ENCODE results near the gene TMA7B. TPM values are rescaled to one million over a fixed set of nuclear protein-coding genes. Genes with fewer than 3 reads are reported as not detected.
A peak's percentile ranks its signal among the peaks of the same experiment; 100 is the strongest.

The TMA7B gene
- total and polyA plus RNA-seq, 10 of the 15 experiments (the other 5 are each of a cell fraction or from before 2014, with no cell fraction given), result 0.33 to 2.9 (median 1.8) TPM

- Histone ChIP-seq H3K36me3 (ENCODE audit: control insufficient read depth in 2 of 2, insufficient read depth in 2 of 2, low read length in 1 of 2) (peaks cover 38 to 45% of the 10 kb centered on the region in 2 experiments), H3K27me3 (replicated peaks in 1 of 2; ENCODE audit: control insufficient read depth in 2 of 2, insufficient read depth in 2 of 2, low read length in 1 of 2) (no peaks in the 10 kb centered on the region), H3K79me2 (ENCODE audit: control insufficient read depth, insufficient read depth, low read length) (no peaks in the 10 kb centered on the region), H3K27ac (ENCODE audit: control insufficient read depth, insufficient read depth) (no peak overlapping the region), H3K4me1 (ENCODE audit: control insufficient read depth, insufficient read depth, low read length) (peaks cover 3% of the 10 kb centered on the region), H3K4me3 (no peak overlapping the region), H4K20me1 (ENCODE audit: control insufficient read depth, insufficient read depth) (no peaks in the 10 kb centered on the region), H2AFZ (ENCODE audit: control insufficient read depth, low read depth, low read length) (no peak overlapping the region), H3K9me3 (replicated peaks; ENCODE audit: control insufficient read depth, insufficient read depth, low read length) (peaks cover 3% of the 10 kb centered on the region; the same call in 2 of the 3 replicates), H3K4me2 (ENCODE audit: control insufficient read depth, insufficient read depth) (no peak overlapping the region), H3K9ac (ENCODE audit: control insufficient read depth, insufficient read depth, low read length) (no peak overlapping the region)
- ChIA-PET SMC1A (ENCODE audit: uncharacterized antibody, unreplicated experiment) (no interaction called here), RAD21 (ENCODE audit: unreplicated experiment) (no interaction called here), CTCF (no interaction called here), POLR2A (no interaction called here)
- BruUV-seq (replicated peaks), result no TSS peak
- intact Hi-C loops (cut with micrococcal nuclease; ENCODE audit: unreplicated experiment), result no loop called here
- no peak for FAIRE-seq
- no peak for DNase-seq (ENCODE audit: low read depth, low spot score)
- peak; percentile 7; the same call in 1 of the 2 replicates for TF ChIP-seq POLR2A (IDR thresholded peaks at IDR 0.05; ENCODE audit: low read depth, low read length)
- TF ChIP-seq, protein P1, sequence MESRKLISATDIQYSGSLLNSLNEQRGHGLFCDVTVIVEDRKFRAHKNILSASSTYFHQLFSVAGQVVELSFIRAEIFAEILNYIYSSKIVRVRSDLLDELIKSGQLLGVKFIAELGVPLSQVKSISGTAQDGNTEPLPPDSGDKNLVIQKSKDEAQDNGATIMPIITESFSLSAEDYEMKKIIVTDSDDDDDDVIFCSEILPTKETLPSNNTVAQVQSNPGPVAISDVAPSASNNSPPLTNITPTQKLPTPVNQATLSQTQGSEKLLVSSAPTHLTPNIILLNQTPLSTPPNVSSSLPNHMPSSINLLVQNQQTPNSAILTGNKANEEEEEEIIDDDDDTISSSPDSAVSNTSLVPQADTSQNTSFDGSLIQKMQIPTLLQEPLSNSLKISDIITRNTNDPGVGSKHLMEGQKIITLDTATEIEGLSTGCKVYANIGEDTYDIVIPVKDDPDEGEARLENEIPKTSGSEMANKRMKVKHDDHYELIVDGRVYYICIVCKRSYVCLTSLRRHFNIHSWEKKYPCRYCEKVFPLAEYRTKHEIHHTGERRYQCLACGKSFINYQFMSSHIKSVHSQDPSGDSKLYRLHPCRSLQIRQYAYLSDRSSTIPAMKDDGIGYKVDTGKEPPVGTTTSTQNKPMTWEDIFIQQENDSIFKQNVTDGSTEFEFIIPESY (IDR thresholded peaks at IDR 0.05), result no peak
- ATAC-seq, result no peak
- in situ Hi-C loops (cut with MboI), result no loop called here
- WGBS (ENCODE audit: insufficient coverage, insufficient replicate concordance, low lambda C conversion rate, missing lambda C conversion rate), result 89% methylated on average over 19 of the region's 20 CpGs
Observed at GRCh38 chr22:39967996-39968972, 8.1 kb downstream of the TMA7B start.

DNA sequence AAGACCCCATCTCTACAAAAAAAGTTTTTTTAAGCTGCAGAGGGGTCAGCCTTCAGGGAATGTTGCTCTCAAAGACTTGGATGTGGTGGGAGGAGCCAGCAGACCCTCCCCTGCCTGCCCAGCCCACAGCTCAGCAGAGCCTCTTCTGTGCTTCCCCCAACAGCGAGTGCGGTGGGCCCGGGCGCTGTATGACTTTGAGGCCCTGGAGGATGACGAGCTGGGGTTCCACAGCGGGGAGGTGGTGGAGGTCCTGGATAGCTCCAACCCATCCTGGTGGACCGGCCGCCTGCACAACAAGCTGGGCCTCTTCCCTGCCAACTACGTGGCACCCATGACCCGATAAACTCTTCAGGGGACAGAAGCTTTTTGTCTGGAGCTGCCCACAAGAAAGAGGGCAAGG, 10.5 kb downstream of the TMA7B start:
- Histone ChIP-seq H3K9me3 (replicated peaks; ENCODE audit: control insufficient read depth, insufficient read depth, low read length) (no peaks in the 10 kb centered on the region), H3K4me2 (ENCODE audit: control insufficient read depth, insufficient read depth) (no peak overlapping the region), H3K27ac (ENCODE audit: control insufficient read depth, insufficient read depth) (no peak overlapping the region), H3K27me3 (replicated peaks in 1 of 2; ENCODE audit: control insufficient read depth in 2 of 2, insufficient read depth in 2 of 2, low read length in 1 of 2) (no peaks in the 10 kb centered on the region), H3K9ac (ENCODE audit: control insufficient read depth, insufficient read depth, low read length) (no peak overlapping the region), H3K4me3 (no peak overlapping the region), H3K36me3 (ENCODE audit: control insufficient read depth in 2 of 2, insufficient read depth in 2 of 2, low read length in 1 of 2) (peaks cover 33 to 36% of the 10 kb centered on the region in 2 experiments), H3K4me1 (ENCODE audit: control insufficient read depth, insufficient read depth, low read length) (no peaks in the 10 kb centered on the region), H4K20me1 (ENCODE audit: control insufficient read depth, insufficient read depth) (no peaks in the 10 kb centered on the region), H3K79me2 (ENCODE audit: control insufficient read depth, insufficient read depth, low read length) (no peaks in the 10 kb centered on the region), H2AFZ (ENCODE audit: control insufficient read depth, low read depth, low read length) (no peak overlapping the region)
- 93% methylated on average over 7 of the region's 10 CpGs for WGBS (ENCODE audit: insufficient coverage, insufficient replicate concordance, low lambda C conversion rate, missing lambda C conversion rate)
- DNase-seq (ENCODE audit: low read depth, low spot score) (no peak), ATAC-seq (no peak), FAIRE-seq (no peak)
- POLR2A ChIA-PET, result no interaction called here
- RAD21 ChIA-PET (ENCODE audit: unreplicated experiment), result no interaction called here
- in situ Hi-C loops (cut with MboI) (no loop called here), intact Hi-C loops (cut with micrococcal nuclease; ENCODE audit: unreplicated experiment) (no loop called here)
- SMC1A ChIA-PET (ENCODE audit: uncharacterized antibody, unreplicated experiment), result interaction anchor here (1.7 kb wide), 1 partner anchor 50 kb away, joined by 3 read pairs; no protein-coding TSS in a partner anchor
- CTCF ChIA-PET, result interaction anchor here (0.6 kb wide), 1 partner anchor 377 kb away, joined by 4 read pairs; no protein-coding TSS in a partner anchor
- BruUV-seq (replicated peaks), result no TSS peak
- TF ChIP-seq IRF4 (IDR thresholded peaks at IDR 0.05; ENCODE audit: low read depth, low read length) (no peak), SMARCA5 (IDR thresholded peaks at IDR 0.05) (no peak), MEF2B (IDR thresholded peaks at IDR 0.05; ENCODE audit: partially characterized antibody, poor library complexity, severe bottlenecking) (no peak), ZNF622 (IDR thresholded peaks at IDR 0.05) (no peak), SUPT20H (IDR thresholded peaks at IDR 0.05; ENCODE audit: borderline replicate concordance, control insufficient read depth, low read depth, low read length) (no peak)
- TF ChIP-seq, protein P2, sequence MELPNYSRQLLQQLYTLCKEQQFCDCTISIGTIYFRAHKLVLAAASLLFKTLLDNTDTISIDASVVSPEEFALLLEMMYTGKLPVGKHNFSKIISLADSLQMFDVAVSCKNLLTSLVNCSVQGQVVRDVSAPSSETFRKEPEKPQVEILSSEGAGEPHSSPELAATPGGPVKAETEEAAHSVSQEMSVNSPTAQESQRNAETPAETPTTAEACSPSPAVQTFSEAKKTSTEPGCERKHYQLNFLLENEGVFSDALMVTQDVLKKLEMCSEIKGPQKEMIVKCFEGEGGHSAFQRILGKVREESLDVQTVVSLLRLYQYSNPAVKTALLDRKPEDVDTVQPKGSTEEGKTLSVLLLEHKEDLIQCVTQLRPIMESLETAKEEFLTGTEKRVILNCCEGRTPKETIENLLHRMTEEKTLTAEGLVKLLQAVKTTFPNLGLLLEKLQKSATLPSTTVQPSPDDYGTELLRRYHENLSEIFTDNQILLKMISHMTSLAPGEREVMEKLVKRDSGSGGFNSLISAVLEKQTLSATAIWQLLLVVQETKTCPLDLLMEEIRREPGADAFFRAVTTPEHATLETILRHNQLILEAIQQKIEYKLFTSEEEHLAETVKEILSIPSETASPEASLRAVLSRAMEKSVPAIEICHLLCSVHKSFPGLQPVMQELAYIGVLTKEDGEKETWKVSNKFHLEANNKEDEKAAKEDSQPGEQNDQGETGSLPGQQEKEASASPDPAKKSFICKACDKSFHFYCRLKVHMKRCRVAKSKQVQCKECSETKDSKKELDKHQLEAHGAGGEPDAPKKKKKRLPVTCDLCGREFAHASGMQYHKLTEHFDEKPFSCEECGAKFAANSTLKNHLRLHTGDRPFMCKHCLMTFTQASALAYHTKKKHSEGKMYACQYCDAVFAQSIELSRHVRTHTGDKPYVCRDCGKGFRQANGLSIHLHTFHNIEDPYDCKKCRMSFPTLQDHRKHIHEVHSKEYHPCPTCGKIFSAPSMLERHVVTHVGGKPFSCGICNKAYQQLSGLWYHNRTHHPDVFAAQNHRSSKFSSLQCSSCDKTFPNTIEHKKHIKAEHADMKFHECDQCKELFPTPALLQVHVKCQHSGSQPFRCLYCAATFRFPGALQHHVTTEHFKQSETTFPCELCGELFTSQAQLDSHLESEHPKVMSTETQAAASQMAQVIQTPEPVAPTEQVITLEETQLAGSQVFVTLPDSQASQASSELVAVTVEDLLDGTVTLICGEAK (IDR thresholded peaks at IDR 0.05; ENCODE audit: borderline replicate concordance), result no peak

Measured in GM12878 (cell line).